GM21619 (cell line): ENCODE data around the gene GK.
A peak's percentile ranks its signal among the peaks of the same experiment; 100 is the strongest.
"Not testable (repeated sequence)": the region's sequence is repeated elsewhere in the genome, so short reads cannot be mapped to it uniquely, and the experiment has no call there.

Source experiments
- ATAC-seq: cut with Tn5 transposase; IDR thresholded peaks from one replicate; pipeline ENCODE4 v1.9.1; 2021; ENCODE audit not compliant: unreplicated experiment

GK gene

DNA sequence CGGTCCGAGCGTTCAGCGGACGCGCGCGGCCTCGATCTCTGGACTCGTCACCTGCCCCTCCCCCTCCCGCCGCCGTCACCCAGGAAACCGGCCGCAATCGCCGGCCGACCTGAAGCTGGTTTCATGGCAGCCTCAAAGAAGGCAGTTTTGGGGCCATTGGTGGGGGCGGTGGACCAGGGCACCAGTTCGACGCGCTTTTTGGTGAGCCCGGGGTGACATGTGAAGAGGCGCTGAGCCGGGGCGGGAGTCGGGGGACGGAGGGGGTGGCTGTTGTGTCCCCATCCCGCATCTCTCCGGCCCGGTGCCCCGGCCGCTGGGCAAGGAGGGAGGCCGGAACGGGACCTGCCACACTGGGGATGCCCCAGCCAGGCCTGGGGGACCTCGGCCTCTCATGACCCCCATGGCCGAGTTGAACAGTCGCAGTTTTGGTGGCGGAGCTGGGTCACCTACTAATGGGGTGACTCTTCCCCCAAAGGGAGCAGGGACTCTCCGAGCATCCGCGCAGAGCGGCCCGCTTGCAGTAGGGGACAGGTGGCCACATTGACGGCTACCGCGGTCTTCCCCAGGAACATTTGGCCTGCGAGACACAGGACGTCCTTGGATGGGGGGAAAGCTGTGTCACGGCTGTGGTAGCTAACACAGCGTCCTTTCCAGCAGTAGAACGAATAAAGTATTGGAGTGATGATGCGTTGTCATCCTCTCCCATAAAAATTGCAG lies at the start of gene GK:
GK (plus strand) TSS at position 9 of the 717 bp plus-strand sequence; CDS start at position 124, 115 bp downstream.
- ATAC-seq = peak; percentile 6

DNA sequence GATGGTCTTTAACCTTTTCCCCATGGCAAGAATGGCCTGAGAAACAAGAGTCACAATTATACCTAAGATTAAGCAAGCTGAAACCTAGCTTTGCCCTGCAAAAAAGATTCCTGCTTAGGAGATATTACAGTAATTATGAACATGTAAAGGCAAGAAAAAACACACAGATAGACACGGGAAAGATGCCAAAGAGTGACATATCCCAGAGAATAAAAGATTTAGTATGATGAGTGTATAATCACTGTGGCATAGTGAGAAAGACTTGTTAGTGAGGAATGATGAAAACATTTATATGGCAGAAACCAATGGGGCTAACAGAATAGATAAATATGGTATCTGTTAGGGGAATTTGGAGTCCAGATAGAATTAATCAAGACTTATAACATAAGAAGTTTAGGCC lies 46.1 kb upstream of the GK start:
- no peak for ATAC-seq

DNA sequence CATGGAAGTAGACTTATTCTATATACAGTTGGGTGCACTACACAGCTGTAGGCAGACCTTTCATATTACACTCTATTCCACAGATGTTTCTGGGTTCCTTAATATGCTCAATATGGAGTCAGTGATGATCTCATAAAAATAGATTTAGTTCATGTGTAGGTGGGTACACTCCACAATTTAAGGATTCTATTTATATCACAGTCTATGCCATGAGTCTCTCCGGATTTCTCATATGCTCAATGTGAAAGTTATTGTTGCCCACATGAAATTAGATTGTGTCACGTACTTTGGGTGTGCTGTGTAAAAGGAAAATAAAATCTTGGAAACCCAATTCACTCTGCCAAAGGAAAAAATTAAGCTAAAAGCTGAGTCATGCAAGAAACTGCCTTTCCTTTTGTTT lies 43.2 kb upstream of the GK start:
- ATAC-seq = no peak

DNA sequence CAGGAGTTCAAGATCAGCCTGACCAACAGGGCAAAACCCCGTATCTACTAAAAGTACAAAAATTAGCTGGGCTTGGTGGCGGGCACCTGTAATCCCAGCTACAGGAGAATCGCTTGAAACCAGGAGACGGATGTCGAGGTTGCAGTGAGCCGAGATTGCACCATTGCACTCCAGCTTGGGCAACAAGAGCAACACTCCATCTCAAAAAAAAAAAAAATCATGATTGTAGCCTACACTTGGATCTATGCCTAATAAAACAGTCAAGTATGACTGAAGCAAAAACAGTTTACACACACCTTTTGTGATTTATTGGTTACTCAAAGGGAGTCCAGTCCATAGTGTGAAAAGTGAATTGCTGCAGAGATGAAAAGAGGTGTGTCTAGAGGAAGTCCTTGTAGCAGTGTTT lies 41.0 kb upstream of the GK start:
- no peak for ATAC-seq

DNA sequence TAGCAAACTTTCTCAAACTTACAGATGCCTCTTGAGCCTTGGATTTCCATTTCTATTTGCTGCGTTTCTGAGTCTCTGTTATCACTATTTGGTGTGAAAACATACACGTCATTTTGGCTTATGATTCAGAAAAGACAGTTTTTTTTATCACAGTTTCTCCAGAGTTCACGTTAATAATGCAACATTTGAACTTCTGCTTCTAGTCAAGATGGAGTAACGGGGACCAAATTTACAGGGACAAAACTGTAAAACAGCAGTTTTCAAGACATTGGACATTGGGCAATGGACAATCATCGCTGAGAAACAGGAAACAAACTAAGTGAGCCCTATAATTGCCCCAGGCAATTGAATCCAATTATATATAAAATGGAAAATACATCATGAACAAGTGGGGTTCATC lies 39.5 kb upstream of the GK start:
- ATAC-seq = no peak

DNA sequence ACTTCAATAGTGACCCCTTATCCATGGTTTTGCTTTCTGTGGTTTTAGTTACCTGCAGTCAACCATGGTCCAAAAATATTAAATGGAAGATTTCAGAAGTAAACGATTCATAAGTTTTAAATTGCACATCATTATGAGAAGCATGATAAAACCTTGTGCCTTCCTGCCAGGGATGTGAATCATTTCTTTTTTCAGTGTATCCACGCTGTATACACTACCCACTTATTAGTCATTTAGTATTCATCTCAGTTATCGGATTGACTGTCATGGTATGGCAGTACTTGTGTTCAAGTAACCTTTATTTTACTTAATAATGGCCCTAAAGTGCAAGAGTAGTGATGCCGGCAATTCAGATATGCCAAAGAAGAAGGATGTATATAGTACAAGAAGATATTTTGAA lies 38.0 kb upstream of the GK start:
- ATAC-seq = no peak

DNA sequence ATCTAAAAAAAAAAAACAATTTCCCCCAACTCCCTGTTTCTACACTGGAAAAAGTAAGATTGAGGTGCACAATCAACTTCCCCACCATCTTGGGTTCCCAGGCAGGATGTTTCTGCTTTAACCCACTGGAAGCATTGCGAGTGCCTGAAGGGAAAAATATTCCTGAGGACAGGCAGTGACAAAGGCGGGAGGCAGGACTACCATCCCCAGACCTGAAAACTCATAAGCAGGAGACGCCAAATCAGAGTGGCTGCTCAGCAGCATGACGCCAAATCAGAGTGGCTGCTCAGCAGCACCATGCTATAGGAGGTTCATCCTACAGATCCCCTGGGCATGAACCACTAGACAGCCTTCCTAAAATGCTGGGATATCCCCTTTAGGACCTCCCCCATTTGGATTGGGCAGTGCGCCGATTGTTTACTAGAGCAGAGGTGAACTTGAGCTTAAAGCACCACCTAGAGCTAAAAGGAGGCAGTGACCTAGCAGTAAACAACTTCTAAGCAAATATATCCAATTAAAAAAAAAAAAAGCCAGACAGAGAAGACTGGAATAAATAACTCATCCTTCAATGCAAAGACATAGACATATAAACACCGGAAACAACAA lies 35.0 kb upstream of the GK start:
- ATAC-seq = no peak

DNA sequence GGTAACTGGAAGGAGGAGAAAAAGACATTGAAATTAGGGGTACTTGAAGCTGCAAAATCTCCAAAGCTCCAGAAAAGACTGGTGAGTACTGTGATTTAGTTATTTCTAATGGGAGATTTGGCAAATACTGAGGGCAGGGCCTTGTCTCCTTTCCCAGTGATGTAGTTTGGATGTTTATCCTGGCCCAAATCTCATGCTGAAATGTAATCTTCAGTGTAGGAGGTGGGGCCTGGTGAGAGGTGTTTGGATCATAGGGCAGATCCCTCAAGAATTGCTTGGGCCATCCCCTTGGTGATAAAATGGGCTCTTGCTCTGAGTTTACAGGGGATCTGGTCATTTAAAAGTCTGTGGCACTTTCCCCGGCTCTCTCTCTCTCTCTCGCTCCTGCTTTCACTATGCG lies 33.1 kb upstream of the GK start:
- ATAC-seq = no peak

DNA sequence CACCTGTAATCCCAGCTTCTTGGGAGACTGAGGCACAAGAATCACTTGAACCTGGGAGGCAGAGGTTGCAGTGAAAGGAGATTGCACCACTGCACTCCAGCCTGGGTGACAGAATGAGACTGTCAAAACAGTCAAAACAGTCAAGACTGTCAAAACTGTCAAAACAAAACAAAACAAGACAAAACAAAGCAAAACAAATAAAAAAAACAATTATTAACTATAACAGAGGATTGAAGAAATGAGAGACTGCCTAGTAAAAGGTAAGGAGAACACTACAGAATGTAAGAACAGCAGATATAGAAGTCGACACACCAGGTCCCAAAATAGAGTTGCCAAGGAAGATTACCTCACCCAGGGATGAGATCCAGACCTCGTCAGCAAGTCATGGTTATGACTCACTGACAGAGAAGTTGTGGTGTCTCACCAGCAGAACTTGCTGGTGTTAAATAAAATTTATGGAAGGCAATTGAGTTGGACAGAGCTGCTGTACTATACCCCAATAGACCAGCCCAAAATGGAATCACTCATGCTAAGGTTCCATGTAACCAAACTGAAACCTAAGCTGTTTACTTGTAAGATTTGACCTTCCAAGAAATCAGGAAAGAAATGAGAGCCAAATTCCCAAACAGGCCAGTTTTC lies 32.1 kb upstream of the GK start:
- ATAC-seq = no peak

DNA sequence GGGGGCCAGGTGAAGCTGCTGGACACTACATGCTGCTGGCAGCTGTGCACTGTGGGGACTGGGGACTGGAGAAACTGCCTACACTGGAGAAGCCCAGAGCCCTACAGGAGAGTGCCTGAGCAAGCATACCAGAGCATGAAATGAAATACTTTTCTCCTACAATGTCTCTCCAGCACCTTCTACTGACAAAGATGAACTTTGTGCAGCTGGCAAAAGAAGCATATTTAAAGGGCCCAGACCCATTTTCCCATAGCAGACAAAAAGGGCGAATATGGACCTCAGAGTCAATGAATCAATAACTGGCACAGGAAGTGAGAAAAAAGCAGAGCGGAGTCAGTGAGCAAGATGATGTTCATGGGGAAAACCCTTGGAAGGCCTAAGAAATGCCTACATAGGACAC lies 30.9 kb upstream of the GK start:
- ATAC-seq = no peak

DNA sequence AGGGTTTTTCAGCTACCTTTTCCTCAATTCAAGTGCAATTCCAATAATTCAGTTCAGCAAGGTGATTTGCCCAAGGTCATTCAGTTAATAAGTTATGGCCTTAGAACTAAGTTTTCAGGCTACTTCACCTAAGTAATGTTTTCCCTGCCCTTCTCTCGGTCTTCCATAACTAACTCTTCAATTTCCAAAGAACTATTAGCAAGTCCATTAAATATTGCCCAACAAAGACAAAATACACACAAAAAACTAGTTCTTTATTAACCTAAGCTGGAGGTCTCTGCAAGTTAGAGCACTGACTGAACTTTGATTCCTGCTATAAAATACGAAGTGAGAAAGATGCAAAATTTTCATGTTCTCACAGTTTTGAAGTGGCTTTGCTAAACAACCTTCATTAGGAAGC lies 26.8 kb upstream of the GK start:
- no peak for ATAC-seq

DNA sequence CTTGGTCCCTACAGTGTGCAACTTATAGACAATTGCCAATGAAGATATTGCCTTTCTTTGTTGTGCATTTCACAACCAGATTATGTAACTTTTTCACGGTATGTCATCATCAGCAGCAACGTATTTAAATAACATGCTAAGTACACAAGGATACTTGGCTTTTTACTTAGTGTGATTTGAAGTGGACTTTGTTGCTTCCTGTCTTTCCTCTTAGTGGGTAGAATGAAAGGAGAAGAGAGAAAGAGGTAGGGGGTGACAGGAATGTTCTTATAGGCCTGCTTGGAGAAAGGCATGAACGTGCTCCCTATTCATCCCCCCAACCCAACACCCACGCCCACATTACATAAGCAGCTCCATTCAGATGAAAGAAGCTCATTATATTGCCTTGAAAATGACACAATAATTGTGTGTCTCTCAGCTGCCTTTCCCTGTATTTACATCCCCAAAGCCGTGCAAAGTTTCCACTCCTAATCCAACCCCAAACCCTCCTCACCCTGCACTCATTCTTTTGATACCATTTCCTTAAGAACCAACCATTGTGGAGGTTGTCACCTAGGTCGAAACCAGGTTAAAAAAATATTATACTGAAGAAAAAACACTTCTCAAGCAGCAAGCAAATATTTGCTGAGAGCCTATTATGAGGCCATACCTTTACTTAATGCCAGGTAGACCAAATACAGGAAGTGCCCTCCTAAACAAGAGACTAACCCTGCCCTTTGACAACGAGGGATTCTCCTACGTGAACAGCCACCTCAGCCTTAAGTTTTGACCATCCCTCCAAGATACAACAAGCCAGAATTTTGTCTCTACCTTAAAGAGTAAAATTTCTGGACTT lies 25.2 kb upstream of the GK start:
- no peak for ATAC-seq

DNA sequence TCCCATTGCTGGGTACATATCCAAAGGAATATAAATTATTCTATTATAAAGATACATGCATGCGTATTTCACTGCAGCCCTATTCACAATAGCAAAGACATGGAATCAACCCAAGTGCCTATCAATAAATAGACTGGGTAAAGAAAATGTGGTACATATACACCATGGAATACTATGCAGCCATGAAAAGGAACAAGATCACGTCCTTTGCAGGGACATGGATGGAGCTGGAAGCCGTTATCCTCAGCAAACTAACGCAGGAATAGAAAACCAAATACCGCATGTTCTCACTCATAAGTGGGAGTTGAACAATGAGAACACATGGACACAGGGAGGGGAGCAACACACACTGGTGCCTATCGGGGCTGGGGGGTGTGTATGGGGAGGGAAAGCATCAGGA lies 19.2 kb upstream of the GK start:
- ATAC-seq = not testable (repeated sequence)

DNA sequence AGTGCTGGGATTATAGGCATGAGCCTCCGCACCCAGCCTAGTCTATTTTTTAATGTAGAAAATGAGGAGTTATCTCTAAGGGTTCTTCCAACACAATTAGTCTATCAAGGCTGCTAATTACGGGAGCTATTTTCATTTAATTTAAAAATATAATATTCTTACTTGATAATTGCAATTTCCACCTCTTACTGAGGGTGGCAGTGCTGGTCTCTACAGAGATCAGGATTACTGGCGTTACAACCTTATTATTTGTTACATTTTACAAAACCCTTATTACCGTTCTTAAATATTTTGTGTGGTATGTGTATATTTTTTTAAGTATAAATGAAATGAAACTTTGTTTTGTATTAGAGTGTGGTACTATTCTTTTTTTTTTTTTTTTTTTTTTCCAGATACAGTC lies 17.6 kb upstream of the GK start:
- no peak for ATAC-seq

DNA sequence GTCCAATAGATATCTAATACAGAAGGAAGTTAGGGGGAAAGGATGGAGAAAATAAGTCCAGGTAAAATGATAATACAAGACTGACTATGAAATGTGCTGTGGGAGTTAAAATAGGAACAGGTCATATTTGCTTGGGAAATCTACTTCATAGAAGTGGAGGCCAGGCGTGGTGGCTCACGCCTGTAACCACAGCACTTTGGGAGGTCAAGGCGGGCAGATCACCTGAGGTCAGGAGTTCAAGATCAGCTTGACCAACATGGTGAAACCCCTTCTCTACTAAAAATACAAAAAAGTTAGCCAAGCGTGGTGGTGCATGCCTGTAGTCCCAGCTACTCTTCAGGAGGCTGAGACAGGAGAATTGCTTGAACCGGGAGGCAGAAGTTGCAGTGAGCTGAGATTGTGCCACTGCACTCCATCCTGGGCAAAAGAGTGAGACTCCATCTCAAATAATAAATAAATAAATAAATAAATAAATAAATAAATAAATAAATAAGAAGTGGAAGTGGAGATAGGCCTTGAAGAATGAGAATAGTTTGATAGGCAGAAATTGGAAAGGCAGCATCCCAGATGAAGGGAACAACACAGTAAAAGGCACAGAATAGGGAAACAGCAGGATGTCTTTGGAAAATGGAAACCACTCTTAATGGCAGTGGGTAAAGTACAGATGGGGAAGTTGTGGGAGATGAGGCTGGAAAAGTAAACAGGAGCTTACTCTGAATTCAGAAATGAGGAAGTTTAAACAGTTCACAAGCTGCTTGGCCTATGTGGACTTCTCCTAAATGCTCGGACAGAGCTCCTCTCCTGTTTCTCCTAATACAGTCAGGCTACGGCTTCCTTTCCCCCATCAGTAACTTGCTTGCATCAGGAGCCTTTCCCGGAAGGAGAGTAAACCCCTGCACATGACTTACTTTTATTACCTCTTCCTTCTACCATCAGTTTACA lies 15.1 kb upstream of the GK start:
- no peak for ATAC-seq

DNA sequence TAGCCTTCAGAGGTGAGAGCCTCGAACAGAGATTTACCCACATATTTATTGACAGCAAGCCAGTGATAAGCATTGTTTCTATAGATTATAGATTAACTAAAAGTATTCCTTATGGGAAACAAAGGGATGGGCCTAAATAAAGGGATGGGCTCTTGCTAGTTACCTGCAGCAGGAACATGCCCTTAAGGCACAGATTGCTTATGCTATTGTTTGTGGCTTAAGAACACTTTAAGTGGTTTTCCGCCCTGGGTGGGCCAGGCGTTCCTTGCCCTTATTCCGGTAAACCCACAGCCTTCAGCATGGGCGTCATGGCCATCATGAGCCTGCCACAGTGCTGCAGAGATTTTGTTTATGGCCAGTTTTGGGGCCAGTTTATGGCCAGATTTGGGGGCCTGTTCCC lies 13.5 kb upstream of the GK start:
- ATAC-seq = not testable (repeated sequence)

DNA sequence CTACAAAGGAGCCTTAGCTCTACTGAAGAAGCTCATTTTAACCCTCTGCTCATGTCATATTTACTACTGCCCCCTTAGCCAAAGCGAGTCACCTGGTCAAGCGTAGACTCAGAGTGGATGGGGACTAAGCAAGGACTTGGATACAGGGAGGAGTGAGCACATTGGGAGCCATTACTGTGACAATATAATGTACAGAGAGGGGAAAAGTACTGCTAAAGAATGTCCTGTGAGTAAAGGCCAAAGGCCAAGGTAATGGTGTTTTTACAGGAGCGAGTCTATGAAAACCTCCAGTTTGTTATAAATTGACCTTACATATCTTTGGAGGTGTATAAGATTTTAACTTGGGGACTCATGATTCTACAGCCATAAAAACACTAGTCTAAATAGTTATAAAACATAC lies 10.6 kb upstream of the GK start:
- no peak for ATAC-seq

DNA sequence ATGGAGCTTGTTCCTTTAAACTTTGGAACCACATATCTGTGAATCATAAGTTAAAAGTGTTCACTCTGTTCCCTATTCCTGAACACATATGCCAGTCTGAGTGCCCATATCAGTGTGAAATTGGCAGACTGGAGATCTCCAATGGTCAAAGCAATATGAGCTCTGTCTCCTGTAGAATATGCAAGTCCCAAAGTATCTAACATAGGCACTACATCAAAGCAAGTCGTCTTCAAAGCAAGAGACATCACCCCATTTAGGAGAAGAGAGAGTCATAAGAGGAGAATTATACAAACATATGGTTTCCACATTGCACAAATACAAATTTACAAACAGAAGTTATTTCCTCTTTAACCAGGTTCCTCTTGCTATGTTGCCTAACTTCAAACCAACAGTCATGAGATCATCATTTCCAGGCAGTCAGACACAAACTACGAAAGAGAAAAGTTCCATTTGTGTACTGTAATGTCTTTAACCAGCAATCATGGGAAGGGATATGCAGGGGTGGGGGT lies 9.9 kb upstream of the GK start:
- ATAC-seq = no peak

DNA sequence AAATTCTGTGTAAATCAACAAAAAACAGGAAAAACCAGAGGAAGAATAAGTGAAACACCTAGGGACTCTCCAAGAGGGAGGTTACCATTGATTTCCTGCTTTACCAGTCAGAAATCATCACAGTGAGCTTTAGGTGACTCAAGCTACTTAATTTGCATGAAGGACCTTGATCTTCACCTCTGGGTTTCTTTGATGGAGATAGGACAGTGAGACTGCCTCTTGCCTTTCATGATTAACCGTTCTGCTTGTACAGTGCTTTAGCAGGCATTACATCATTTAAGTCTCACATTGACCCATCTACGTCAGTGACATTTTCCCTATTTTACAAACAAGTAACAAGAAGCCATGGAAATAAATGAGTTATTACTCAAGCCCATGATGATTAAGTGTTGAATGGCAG lies 3.4 kb upstream of the GK start:
- ATAC-seq = peak; percentile 24
